Neural progenitor cell (in vitro differentiated cells): ENCODE data around the gene PLCD3. TPM values are rescaled to one million over a fixed set of nuclear protein-coding genes. Genes with fewer than 3 reads are reported as not detected.

ENCODE experiments used
- DNase-seq: peaks from one replicate; pipeline ENCODE4 v3.0.0-alpha.2; 2016; ENCODE audit warnings: low spot score
- H2AFZ ChIP-seq: fragments of 200-600 bp; sonication (generic); replicated peaks from 2 replicates; pipeline ENCODE4 v1.6.1; 2016; ENCODE audit warnings: antibody characterized with exemption
- H3F3A ChIP-seq: fragments of 200-600 bp; sonication (generic); 2 replicates; pipeline ENCODE4 v1.6.1; 2016; ENCODE audit warnings: antibody characterized with exemption, low read depth
- H3K27ac ChIP-seq: fragments of 200-600 bp; sonication (generic); 2 replicates; pipeline ENCODE4 v1.5.1; 2016; ENCODE audit warnings: mild to moderate bottlenecking
- H3K27me3 ChIP-seq: fragments of 200-600 bp; sonication (generic); 2 replicates; pipeline ENCODE4 v1.6.1; 2016; ENCODE audit warnings: mild to moderate bottlenecking, moderate library complexity
- H3K36me3 ChIP-seq: fragments of 200-600 bp; sonication (generic); 2 replicates; pipeline ENCODE4 v1.5.1; 2016
- H3K4me1 ChIP-seq: fragments of 200-600 bp; sonication (generic); 2 replicates; pipeline ENCODE4 v1.6.1; 2016; ENCODE audit warnings: mixed run types
- H3K4me2 ChIP-seq: fragments of 200-600 bp; sonication (generic); 2 replicates; pipeline ENCODE4 v1.6.1; 2016
- H3K4me3 ChIP-seq: fragments of 200-600 bp; sonication (generic); 2 replicates; pipeline ENCODE4 v1.5.1; 2016
- H3K79me2 ChIP-seq: fragments of 200-600 bp; sonication (generic); 2 replicates; pipeline ENCODE4 v1.6.1; 2016; ENCODE audit warnings: low read depth
- H3K9ac ChIP-seq: fragments of 200-600 bp; sonication (generic); 2 replicates; pipeline ENCODE4 v1.6.1; 2016
- H3K9me3 ChIP-seq: fragments of 200-600 bp; sonication (generic); 2 replicates; pipeline ENCODE4 v1.5.1; 2016; ENCODE audit warnings: low read depth
- H4K20me1 ChIP-seq: fragments of 200-600 bp; sonication (generic); 2 replicates; pipeline ENCODE4 v1.6.1; 2016; ENCODE audit warnings: low read depth
- H3K27ac Mint-ChIP-seq: 3 replicates; pipeline ENCODE4 v1.8.0; 2021; ENCODE audit warnings: mixed read lengths
- H3K27me3 Mint-ChIP-seq: 2 replicates; pipeline ENCODE4 v1.8.0; 2022; ENCODE audit warnings: low read depth, mild to moderate bottlenecking, inconsistent platforms, moderate library complexity, mixed read lengths; ENCODE audit not compliant: insufficient read depth
- H3K36me3 Mint-ChIP-seq: 3 replicates; pipeline ENCODE4 v1.8.0; 2021; ENCODE audit warnings: mixed read lengths
- H3K4me1 Mint-ChIP-seq: 3 replicates; pipeline ENCODE4 v1.8.0; 2021; ENCODE audit warnings: mixed read lengths
- H3K4me3 Mint-ChIP-seq: 3 replicates; pipeline ENCODE4 v1.8.0; 2021; ENCODE audit warnings: mild to moderate bottlenecking, moderate library complexity, mixed read lengths
- H3K9me3 Mint-ChIP-seq: 3 replicates; pipeline ENCODE4 v1.8.0; 2020; ENCODE audit warnings: mixed read lengths
- EZH2 ChIP-seq: fragments of 200-600 bp; sonication (generic); IDR thresholded peaks from 2 replicates; pipeline ENCODE4 v1.6.1; 2017; ENCODE audit warnings: antibody characterized with exemption, mild to moderate bottlenecking, moderate library complexity
- EZH2phosphoT487 ChIP-seq: fragments of 200-600 bp; sonication (generic); IDR thresholded peaks from 2 replicates; pipeline ENCODE4 v1.6.1; 2017; ENCODE audit warnings: antibody characterized with exemption
- total RNA-seq: library from RNA; depleted of rRNA; stranded (reverse); fragments of >200 nt; gene quantifications from 2 replicates; pipeline ENCODE4 v1.2.3, GENCODE V29; 2015; ENCODE audit warnings: low replicate concordance
- TF ChIP-seq, protein P1 (sequence below): fragments of 200-600 bp; sonication (generic); IDR thresholded peaks from 2 replicates; pipeline ENCODE4 v1.5.1; 2017; ENCODE audit warnings: antibody characterized with exemption, mild to moderate bottlenecking

The PLCD3 gene
- total RNA-seq, 1 donor from 2014 or later = 16.0 TPM

DNA sequence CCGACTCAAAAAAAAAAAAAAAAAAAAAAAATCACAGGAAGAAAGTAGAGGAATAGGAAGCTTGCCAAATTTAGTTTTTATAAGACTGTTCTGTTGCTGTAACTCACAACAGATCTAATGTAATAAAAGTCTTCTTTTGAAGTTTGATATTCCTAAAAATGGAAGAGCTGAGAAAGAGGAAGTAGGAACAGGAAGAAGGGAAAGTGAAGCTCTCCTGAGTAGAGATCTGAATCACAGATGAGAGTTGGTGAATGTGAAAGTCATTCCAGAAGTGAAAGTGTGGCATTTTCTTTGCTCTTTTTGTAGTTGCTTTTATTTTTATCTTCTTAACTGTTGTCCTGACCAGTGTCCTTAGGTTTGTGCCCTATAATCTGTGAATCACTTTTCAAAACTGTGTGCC lies 69.1 kb downstream of the PLCD3 start:
- H3K27ac Mint-ChIP-seq = no peak overlapping the region

DNA sequence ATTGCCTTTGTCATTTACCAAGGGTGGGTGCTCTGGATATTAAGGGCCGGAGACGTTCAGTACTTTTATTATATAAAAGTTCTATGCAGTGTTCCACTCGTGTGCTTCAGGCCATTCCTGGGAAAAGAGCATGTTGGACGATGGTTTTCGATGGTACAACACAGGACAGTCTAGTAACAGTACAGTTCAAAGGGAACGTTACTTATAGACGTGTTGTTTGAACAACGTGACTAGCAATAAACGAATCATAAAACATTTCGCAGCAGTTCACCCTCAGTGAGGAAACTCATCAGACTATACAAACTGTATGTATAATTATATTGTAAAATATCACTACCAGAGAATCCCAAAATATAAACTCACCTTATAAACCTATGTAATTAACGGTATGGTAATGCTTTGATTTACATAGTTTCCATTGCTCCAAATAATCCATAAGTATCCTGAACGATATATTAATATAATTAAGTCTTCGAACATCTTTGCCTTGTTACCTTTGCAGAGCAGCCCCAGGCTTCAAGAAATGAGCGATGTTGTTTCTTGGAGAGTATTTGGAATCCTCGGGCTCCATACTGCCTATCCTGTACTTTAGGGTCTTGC lies 70.6 kb downstream of the PLCD3 start:
- Histone ChIP-seq H4K20me1 (peaks cover 23% of the 10 kb centered on the region), H3K4me1 (peaks cover 8% of the 10 kb centered on the region), H3K27me3 (no peaks in the 10 kb centered on the region), H3K4me3 (peak overlapping the region; percentile 89), H3K36me3 (no peaks in the 10 kb centered on the region), H3F3A (peaks cover 4% of the 10 kb centered on the region), H3K9me3 (no peaks in the 10 kb centered on the region), H2AFZ (peak overlapping the region; percentile 95), H3K9ac (peak overlapping the region; percentile 94), H3K4me2 (peak overlapping the region; percentile 79), H3K79me2 (peaks cover 67% of the 10 kb centered on the region), H3K27ac (no peak overlapping the region)
- Mint-ChIP-seq H3K4me3 (peak overlapping the region; percentile 100), H3K27me3 (peaks cover 6% of the 10 kb centered on the region), H3K4me1 (peaks cover 20% of the 10 kb centered on the region), H3K27ac (peak overlapping the region; percentile 100), H3K36me3 (peaks cover 3% of the 10 kb centered on the region), H3K9me3 (no peaks in the 10 kb centered on the region)
- DNase-seq = no peak
- no peak for TF ChIP-seq EZH2
- TF ChIP-seq EZH2phosphoT487 = no peak
- TF ChIP-seq, protein P1, sequence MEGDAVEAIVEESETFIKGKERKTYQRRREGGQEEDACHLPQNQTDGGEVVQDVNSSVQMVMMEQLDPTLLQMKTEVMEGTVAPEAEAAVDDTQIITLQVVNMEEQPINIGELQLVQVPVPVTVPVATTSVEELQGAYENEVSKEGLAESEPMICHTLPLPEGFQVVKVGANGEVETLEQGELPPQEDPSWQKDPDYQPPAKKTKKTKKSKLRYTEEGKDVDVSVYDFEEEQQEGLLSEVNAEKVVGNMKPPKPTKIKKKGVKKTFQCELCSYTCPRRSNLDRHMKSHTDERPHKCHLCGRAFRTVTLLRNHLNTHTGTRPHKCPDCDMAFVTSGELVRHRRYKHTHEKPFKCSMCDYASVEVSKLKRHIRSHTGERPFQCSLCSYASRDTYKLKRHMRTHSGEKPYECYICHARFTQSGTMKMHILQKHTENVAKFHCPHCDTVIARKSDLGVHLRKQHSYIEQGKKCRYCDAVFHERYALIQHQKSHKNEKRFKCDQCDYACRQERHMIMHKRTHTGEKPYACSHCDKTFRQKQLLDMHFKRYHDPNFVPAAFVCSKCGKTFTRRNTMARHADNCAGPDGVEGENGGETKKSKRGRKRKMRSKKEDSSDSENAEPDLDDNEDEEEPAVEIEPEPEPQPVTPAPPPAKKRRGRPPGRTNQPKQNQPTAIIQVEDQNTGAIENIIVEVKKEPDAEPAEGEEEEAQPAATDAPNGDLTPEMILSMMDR = no peak

More for the DNA sequence above, 69.1 kb downstream of the PLCD3 start:
- no peaks in the 10 kb centered on the region for H3K9me3 Mint-ChIP-seq
- H3K9ac ChIP-seq = no peak overlapping the region
- no peak overlapping the region for H3K4me3 ChIP-seq
- H3K4me1 ChIP-seq = peaks cover 8% of the 10 kb centered on the region
- no peak overlapping the region for H2AFZ ChIP-seq
- H3F3A ChIP-seq = peaks cover 10% of the 10 kb centered on the region
- H3K36me3 ChIP-seq = no peaks in the 10 kb centered on the region
- peaks cover 9% of the 10 kb centered on the region for H3K36me3 Mint-ChIP-seq
- no peak overlapping the region for H3K27ac ChIP-seq
- no peaks in the 10 kb centered on the region for H3K27me3 ChIP-seq
- H3K9me3 ChIP-seq = no peaks in the 10 kb centered on the region
- H3K4me2 ChIP-seq = no peak overlapping the region
- H3K79me2 ChIP-seq = peaks cover 82% of the 10 kb centered on the region
- no peak for DNase-seq
- TF ChIP-seq EZH2phosphoT487 (no peak), EZH2 (no peak)
- TF ChIP-seq, protein P1 = no peak
- H3K27me3 Mint-ChIP-seq = peaks cover 4% of the 10 kb centered on the region
- peaks cover 23% of the 10 kb centered on the region for H4K20me1 ChIP-seq
- H3K4me1 Mint-ChIP-seq = peaks cover 20% of the 10 kb centered on the region
- H3K4me3 Mint-ChIP-seq = no peak overlapping the region

DNA sequence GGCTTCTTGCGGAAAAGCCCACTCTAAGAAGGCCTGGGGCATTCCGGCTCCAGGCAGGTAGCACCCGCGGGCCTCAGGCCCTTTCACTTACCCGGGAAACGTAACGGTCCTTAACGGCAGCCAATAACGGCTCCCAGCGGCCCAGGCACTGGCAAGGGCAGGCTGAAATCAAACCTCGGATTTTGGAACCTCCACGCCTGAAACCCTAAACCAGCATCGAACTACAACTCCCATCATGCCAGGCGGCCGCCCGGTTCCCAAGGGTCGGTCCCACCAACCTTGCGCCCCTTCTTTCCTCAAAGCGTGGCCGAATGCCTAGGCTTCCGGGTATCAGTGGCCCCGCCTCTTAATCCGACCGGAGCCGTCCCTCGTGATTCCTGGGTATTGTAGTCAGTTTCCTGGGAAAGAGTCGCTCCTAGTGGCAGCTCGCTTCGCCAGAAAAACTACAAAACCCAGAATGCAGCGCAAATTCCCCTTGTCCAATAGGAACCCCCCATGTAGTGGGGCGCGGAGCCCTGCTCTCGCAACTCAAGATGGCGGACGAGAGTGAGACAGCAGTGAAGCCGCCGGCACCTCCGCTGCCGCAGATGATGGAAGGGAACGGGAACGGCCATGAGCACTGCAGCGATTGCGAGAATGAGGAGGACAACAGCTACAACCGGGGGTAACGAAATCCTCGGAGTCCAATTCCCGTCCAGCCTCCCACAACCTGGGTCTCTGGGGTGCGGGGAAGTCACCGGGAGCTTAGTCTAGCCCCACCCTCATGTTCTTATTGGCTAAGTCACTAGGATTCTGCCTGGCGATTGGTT lies 71.3 kb downstream of the PLCD3 start, which contains the start of gene NMT1:
TSS of gene NMT1 (plus strand) at position 521 of the 809 bp plus-strand sequence. CDS start at position 534, 13 bp downstream.
- Mint-ChIP-seq H3K27me3 (peaks cover 6% of the 10 kb centered on the region), H3K4me1 (peaks cover 20% of the 10 kb centered on the region), H3K9me3 (no peaks in the 10 kb centered on the region), H3K4me3 (peak within 1 kb of the TSS; percentile 100), H3K36me3 (peaks cover 3% of the 10 kb centered on the region), H3K27ac (peak within 1 kb of the TSS; percentile 100)
- H4K20me1 ChIP-seq = peaks cover 19% of the 10 kb centered on the region
- TF ChIP-seq EZH2 = no peak
- TF ChIP-seq EZH2phosphoT487 = no peak
- TF ChIP-seq, protein P1 = no peak
- no peaks in the 10 kb centered on the region for H3K27me3 ChIP-seq
- H3K27ac ChIP-seq = peak within 1 kb of the TSS; percentile 68
- H2AFZ ChIP-seq = peak within 1 kb of the TSS; percentile 95
- peaks cover 8% of the 10 kb centered on the region for H3K4me1 ChIP-seq
- H3K9me3 ChIP-seq = no peaks in the 10 kb centered on the region
- H3K36me3 ChIP-seq = no peaks in the 10 kb centered on the region
- H3K9ac ChIP-seq = peak within 1 kb of the TSS; percentile 94
- peak within 1 kb of the TSS; percentile 89 for H3K4me2 ChIP-seq
- peaks cover 60% of the 10 kb centered on the region for H3K79me2 ChIP-seq
- H3F3A ChIP-seq = peaks cover 4% of the 10 kb centered on the region
- peak; percentile 100 for DNase-seq
- H3K4me3 ChIP-seq = peak within 1 kb of the TSS; percentile 89
